Hematopoietic multipotent progenitor cell (in vitro differentiated cells): ENCODE data around the gene ALDH1B1. TPM values are rescaled to one million over a fixed set of nuclear protein-coding genes. Genes with fewer than 3 reads are reported as not detected.
"Not testable (repeated sequence)": the region's sequence is repeated elsewhere in the genome, so short reads cannot be mapped to it uniquely, and the experiment has no call there.

Experiments used
- DNase-seq, 3 donors: peaks; one replicate each; pipeline ENCODE4 v3.0.0-alpha.2; 2011 to 2015; ENCODE audit warnings: low read depth in 2 of 3, low spot score in 2 of 3
- total RNA-seq: library from RNA; depleted of rRNA; stranded (reverse); fragments of >200 nt; gene quantifications from one replicate; pipeline ENCODE4 v1.2.3, GENCODE V29; 2012

Gene ALDH1B1
- total RNA-seq, 1 donor, result 15.9 TPM

DNA sequence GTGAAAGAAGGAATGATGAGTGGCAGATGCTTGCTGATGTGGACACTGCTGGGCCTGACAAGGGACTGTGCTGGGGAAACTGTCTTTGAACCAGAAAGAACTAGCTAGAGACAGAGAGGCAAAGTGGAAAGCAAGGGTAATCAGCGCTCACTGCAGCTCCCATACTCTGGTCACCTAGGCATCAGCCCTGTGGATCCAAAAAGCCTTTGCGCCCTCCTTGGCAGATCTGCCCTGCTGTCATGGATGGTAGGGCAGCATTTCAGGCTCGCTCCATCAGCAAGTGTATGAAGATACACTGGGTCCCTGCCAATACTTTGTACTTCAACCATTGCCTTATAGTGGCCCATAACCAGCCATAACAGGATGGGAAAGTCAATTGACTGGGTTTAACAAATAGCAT, 6.6 kb upstream of the ALDH1B1 start:
- DNase-seq, result no peak

GRCh38 chr9:38386319-38386895, 6.1 kb upstream of the ALDH1B1 start:
- DNase-seq, result no peak

- DNase-seq, result no peak
These were observed 5.4 kb upstream of the ALDH1B1 start for GRCh38 chr9:38387066-38387465.

DNA sequence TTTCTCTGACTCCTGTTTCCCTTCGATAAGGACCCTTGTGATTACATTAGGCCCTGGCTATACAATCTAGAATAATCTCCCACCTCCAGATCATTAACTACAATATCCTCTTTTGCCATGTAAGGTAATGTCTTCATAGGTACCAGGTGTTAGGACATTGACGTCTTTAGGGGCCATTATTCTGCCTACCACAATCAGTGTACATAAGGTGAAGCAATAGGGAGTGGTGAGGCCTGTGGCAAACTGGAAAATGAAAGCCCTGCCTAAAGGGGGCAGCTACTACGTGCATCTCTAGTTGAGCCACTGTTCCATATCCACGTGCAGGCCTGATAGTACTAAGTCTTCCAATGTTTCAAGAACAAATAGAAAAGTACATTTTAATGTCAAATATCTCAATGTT, 4.8 kb upstream of the ALDH1B1 start:
- DNase-seq, result no peak

DNA sequence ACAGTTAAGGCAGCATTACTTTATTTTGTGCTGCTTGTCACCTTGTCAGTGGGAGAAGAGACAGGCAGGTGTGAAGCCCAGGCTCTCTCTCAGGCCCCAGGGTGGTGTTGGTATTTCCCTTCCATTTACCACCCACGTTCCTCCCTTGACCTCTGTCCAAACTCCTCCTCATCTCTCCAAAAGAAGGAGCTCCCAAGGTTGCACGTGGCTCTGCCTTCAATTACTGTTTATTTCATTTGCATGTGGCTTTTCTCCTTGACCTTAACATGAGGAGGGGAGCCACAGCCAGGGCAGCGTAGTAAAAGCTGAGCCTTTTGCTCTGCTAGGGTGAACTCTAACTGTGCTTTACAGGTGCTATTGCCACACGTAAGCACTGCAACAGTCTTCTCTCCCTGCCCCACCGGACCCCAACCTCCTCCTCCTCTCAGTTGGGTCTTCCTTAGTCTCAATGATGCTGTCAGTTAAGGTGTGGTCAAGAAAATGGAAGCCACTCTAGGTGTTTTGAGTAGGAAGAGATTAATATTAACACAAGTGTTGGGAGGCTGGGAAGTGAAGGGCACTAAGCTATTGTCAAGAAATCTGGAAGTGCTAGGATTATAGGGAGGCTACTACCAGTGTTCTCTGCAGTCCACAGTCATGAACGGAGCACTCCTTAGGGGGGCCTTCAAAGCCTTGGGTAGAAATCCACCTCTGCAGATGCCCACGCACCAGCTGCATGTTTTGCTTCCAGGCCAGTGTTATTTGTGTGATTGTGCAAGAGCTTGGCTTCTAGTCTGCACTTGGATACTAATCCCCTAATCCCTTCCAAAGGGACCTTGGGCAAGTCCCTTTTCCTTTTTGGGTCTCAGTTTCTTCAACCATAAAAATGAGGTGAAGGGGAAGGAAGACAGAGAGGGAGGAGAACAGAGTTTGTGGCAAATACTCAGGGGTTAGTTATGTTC, 3.9 kb upstream of the ALDH1B1 start:
- no peak for DNase-seq

DNA sequence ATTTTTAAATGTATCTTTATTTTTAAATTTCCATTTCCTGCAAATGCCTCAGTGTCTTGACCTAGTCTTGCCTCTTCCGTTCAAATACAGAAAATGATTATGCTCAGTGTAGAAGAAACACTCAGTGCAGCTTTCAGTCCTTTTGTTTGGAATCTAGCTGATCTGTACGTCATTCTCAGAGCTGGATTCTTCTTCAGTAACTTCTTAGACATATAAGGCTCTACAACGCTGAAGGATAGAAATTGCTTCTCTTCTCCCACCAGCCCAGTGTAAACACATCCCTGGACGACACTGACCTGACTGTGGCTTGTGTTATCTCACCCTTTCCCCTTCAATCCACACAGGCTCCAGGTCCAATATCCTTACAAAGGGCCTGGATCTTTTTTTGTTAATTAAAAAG, 3.2 kb upstream of the ALDH1B1 start:
- DNase-seq, result no peak

- DNase-seq, result no peak
These were observed 2.1 kb upstream of the ALDH1B1 start for GRCh38 chr9:38390442-38390841.

- DNase-seq, result no peak
These were observed 1.7 kb upstream of the ALDH1B1 start for GRCh38 chr9:38390851-38391250.

- DNase-seq, result no peak
These were observed 1.0 kb upstream of the ALDH1B1 start for GRCh38 chr9:38391278-38392118.

GRCh38 chr9:38393128-38393796, 760 bp downstream of the ALDH1B1 start:
- DNase-seq, result no peak

- DNase-seq, result no peak
These were observed 1.9 kb downstream of the ALDH1B1 start for GRCh38 chr9:38394416-38394815.

DNA sequence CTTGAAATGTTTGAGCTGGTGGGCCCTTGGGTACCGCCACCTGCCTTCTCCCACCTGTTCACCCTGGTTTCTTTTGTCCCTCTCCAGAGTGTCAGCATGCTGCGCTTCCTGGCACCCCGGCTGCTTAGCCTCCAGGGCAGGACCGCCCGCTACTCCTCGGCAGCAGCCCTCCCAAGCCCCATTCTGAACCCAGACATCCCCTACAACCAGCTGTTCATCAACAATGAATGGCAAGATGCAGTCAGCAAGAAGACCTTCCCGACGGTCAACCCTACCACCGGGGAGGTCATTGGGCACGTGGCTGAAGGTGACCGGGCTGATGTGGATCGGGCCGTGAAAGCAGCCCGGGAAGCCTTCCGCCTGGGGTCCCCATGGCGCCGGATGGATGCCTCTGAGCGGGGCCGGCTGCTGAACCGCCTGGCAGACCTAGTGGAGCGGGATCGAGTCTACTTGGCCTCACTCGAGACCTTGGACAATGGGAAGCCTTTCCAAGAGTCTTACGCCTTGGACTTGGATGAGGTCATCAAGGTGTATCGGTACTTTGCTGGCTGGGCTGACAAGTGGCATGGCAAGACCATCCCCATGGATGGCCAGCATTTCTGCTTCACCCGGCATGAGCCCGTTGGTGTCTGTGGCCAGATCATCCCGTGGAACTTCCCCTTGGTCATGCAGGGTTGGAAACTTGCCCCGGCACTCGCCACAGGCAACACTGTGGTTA, 3.3 kb downstream of the ALDH1B1 start:
- no peak for DNase-seq

DNA sequence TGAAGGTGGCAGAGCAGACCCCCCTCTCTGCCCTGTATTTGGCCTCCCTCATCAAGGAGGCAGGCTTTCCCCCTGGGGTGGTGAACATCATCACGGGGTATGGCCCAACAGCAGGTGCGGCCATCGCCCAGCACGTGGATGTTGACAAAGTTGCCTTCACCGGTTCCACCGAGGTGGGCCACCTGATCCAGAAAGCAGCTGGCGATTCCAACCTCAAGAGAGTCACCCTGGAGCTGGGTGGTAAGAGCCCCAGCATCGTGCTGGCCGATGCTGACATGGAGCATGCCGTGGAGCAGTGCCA, 3.8 kb downstream of the ALDH1B1 start:
- no peak for DNase-seq

- not testable (repeated sequence) for DNase-seq
These were observed 6.7 kb downstream of the ALDH1B1 start for GRCh38 chr9:38399191-38399590.

DNA sequence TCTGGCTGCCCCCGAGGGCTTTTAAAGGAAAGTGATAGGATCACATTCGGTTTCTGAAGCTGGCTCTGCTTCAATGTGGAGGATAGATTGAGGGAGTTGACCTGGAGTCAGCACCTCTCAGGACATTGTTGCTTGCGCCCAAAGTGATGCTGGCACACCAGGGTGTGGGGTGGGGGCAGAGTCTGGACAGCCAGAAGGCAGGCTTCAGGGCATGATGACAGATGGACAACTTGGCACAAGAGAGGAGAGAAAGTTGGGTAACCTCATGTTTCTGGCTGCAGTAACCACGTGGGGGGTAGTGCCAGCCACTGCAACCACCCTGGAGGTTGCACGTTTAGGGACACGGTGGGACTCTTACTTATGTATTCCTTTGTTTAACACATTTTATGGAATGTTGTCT, 9.5 kb downstream of the ALDH1B1 start:
- no peak for DNase-seq

DNA sequence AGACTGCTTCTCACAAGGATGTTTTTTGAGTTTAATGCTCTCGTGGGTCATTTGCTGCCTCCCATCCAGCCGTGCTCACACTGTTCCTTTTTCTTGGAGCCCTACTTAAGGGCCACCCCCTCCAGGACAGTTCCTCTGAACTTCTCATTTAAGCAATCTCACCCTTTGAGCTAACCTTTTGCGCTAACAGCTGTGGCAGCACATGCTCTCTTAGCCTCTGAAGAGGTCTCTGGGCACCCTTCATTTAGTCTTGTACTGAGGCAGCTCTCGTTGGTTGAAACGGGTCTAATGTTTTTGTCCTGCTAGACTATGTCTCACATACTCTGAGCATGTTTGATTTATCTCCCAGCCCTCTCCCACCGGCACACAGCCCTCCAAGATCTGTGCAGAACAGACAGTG, 11.8 kb downstream of the ALDH1B1 start:
- no peak for DNase-seq

GRCh38 chr9:38405785-38406184, 13.3 kb downstream of the ALDH1B1 start:
- no peak for DNase-seq

- no peak for DNase-seq
These were observed 14.1 kb downstream of the ALDH1B1 start for GRCh38 chr9:38406476-38407186.

GRCh38 chr9:38408719-38409118, 16.2 kb downstream of the ALDH1B1 start:
- no peak for DNase-seq

DNA sequence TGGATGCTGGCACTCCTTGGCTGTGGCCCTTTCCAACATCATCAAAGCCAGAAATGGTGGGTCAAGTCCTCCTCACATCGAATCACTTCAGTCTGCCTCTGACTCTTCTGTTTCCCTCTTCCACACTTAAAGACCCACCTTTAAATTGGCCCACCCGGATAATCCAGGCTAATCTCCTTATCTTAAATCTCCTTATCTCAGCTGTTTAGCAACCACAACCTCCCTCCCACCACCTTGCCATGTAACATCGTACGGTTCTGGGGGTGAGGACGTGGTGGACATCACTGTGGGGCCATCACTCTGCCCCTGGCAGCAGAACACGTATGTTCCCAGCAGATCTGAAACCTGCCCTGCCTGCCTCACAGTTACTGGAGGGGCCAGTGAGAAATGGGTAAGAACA, 20.2 kb downstream of the ALDH1B1 start:
- no peak for DNase-seq
